GM18508 (cell line): ENCODE measurements around the gene STXBP5.
A peak's percentile ranks its signal among the peaks of the same experiment; 100 is the strongest.

ENCODE experiments used
- ATAC-seq: cut with Tn5 transposase; IDR thresholded peaks from one replicate; pipeline ENCODE4 v1.9.1; 2021; ENCODE audit warnings: moderate number of reproducible peaks; ENCODE audit not compliant: insufficient read depth, unreplicated experiment

The STXBP5 gene

DNA sequence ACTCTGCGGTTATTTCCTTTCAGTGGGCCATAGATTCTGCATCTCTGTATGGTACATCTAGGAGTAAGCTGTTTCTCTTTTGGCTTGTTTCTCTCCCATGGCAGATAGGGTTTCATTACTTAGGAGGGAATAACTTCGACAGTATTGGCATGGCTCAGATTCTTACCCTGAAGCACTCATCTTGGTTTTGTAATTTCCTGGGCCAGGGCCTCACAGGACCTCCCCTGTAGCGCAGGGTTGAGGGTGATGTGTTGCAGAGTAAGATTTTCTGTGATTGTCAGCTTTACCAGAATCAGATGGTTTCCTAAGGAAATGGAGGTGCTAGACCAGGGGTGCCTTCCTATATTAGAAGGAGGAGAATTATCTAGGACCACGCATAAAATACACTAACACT is 78.3 kb downstream of the STXBP5 start:
- ATAC-seq, result no peak

- no peak for ATAC-seq
These were observed 79.2 kb downstream of the STXBP5 start for GRCh38 chr6:147283460-147283859.

DNA sequence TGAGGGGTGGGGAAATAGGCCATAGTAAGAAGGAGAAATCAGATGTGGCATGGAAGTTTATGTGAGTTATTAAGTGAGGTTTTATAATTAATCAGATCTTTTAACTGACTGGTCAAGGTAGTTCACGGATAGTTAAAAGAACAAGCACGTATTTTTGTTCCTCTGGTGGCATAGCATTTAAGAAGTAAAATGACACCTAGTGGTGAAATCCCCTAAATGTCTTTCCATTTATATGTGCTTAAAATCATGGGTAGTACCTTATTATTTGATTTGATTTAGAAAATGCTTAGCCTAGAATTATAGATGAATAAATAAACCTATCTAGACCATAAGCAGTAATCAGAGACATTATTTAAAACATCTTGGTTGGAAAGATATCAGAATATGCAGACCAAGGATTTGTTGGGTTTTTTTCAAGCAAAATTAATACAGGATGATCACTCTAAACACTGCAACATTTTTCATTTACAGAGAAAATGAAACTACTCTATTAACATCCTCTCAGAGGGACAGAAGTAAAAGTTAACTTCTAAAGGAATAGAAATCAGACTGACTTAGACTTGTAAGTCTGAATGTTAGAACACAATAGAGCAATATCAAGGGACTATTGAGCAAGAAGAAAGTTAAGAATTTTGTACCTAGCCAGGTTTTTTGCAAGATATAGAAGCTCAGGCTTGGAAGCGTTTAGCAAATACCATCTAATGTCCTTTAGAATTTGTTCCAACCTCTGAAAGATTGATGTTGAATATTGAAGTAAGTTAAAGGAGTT is 81.1 kb downstream of the STXBP5 start:
- ATAC-seq, result no peak

DNA sequence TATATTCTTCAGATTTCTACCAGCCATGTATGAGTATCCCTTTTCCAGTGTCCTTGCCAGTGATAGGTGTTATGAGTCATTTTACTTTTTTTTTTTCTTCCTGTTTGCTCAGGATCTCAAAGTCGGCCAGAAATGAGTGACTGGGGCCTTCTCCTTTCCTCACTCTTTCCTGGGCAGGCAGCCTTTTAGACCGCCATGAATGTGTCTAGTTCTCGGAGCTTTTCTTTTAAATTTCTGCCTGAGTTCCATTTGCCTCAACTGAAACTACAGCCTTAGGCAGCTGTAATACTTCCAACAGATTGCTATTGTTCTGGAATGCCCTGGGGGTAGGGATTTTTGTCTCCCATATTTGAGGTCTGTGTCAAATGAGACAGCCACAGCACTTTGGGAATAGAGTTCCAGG is 83.7 kb downstream of the STXBP5 start:
- no peak for ATAC-seq

DNA sequence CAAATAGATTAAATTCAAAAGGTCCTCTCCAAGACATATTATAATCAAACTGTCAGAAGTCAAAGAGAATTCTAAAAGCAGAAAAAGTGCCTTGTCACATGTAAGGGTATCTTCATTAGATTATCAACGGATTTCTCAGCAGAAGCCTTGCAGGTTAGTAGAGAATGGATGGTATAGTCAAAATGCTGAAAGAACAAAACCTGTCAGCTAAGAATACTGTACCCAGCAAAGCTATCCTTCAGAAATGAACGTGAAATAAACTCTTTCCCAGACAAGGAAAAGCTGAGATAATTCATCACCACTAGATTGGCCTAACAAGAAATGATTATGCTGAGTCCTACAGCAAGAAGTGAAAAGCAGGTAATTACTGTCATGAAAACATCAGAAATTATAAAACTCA is 92.9 kb downstream of the STXBP5 start:
- ATAC-seq, result no peak

GRCh38 chr6:147297663-147298316 is 93.6 kb downstream of the STXBP5 start:
- no peak for ATAC-seq

DNA sequence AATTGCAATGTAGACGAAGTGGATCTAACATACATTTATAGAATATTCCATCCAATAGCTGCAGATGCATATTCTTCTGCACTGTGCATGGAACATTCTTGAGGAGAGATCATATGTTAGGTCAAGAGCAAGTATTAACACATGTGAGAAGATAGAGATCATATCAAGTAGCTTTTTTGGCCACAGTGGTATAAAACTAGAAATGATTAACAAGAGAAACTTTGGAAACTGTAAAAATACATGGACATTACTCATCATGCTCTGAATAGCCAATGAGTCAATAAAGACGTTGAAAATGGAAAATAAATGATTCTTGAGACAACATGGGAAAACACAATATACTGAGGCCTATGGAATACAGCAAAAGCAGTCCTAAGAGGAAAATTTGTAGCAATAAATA is 94.2 kb downstream of the STXBP5 start:
- no peak for ATAC-seq

- ATAC-seq, result no peak
These were observed 94.8 kb downstream of the STXBP5 start for GRCh38 chr6:147299035-147299434.

- ATAC-seq, result no peak
These were observed 96.9 kb downstream of the STXBP5 start for GRCh38 chr6:147301070-147301469.

- no peak for ATAC-seq
These were observed 99.8 kb downstream of the STXBP5 start for GRCh38 chr6:147304016-147304415.

DNA sequence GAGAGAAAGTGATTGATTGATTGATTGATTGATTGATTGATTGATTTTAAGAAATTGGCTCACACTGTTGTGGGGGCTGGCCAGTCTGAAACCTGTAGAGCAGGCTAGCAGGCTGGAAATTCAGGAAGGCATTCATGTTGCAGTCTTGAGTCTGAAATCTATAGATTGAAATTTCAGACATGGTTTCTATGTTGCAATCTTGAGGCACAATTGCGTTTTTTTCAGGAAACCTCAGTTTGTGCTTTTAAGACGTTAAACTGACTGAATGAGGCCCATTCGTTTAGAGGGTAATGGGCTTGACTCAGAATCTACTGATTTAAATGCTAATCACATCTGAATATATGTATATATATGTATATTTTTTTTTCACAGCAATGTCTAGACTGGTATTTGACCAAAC is 106.3 kb downstream of the STXBP5 start:
- no peak for ATAC-seq

DNA sequence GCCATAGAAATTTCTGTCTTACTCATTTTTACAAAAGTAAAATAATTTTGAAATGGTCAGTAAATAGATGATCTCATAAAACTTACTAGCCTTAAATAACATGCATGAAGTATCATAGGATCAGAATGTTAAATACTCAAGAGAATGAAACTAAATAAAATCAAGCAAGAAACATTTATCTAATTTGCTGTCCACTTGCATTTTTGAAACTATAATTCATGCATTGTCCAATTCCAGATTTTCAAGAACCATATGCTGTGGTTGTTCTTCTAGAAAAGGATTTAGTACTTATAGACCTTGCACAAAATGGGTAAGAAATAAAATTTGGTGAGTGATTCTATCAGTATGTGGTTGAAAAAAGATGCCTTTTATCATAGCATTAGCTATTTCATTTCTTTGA is 107.0 kb downstream of the STXBP5 start:
- no peak for ATAC-seq

DNA sequence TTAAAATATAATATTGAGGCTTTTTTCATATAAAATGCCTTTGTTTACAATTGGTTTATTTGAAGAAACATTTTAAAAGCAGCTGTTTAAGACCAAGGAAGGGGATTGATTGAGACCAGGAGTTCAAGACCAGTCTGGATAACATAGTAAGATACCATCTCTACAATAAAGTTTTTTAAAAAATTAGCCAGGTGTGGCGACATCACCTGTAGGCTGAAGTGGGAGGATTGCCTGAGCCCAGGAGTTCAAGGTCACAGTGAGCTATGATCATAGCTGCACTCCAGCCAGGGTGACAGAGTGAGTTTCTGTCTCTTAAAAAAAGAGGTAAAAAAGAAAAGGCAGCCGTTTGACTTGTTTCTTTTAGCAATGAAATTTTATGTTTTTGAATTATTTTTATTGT is 117.0 kb downstream of the STXBP5 start:
- ATAC-seq, result no peak

- peak; percentile 99 for ATAC-seq
These were observed 118.3 kb downstream of the STXBP5 start for GRCh38 chr6:147322299-147323162.

DNA sequence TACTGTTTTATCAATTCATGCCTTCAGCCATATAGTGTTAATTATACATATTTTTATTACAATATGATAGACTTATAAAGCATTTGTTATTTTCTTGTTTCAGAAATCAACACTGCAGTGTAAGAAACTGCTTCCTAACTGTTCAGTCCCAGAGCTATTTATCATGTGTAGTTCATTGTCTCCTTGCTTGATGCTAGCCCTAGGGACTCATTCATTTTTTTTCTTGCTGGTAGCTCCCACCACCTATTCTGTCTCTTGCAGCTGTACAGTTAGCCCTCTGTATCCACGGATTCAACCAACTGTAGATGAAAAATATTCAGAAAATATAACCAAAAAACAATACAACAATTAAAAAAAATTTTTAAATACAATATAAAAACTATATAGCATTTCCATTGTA is 121.3 kb downstream of the STXBP5 start:
- no peak for ATAC-seq

DNA sequence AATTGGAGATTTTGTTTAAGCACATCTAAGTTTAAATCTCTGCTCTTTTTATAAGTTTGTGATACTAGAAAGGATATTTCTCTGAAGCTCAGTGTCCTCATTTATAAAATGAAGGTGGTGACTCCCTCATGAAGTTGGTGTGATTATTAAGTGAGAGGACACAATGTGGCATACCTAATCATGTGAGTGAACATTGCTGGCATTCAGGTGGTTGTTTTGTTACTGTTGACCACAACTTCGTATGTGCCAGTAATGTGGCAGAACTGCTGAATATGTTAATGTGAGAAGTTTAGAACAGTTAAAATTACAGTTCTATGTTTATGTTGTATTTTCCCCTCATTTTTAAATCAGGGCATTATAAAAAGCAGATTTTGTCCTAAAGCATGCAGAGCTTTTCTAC is 127.2 kb downstream of the STXBP5 start:
- no peak for ATAC-seq

DNA sequence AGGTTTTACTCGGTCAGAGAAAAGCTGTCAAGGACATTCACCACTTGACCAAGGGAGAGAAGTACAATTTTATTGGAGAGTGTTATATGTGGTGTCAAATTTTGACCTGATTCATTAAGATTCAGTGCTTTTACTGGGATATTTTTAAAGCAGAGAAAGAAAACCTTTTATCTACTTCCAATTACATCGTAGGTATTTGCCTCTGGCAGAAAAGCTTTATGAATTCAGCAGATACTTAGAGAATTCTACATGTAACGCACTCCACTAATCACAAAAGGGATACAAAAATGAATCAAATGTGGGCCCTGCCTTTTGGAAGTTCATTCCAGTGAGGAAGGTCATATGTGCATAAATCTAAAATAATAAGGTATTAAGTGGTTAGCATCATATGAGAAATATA is 133.7 kb downstream of the STXBP5 start:
- no peak for ATAC-seq

- ATAC-seq, result no peak
These were observed 137.3 kb downstream of the STXBP5 start for GRCh38 chr6:147341486-147341885.

DNA sequence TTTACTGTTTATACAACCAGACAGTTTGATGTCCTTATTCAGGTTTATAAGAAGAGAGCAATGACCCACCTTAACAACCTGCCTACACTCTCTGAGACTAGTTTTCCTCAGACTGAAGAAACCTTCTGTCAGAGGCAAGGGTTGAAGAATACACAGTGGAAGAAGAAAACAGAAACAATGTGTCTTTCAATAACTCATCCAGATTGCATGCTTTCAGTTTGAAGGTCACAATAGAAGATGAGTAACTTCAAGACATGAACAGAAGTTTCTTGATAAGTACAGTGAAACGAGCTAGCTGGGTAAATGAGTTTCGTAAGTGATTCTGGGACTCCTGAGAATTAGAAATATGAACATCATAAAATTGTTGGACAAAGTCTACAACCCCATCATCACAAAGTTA is 141.7 kb downstream of the STXBP5 start:
- no peak for ATAC-seq

DNA sequence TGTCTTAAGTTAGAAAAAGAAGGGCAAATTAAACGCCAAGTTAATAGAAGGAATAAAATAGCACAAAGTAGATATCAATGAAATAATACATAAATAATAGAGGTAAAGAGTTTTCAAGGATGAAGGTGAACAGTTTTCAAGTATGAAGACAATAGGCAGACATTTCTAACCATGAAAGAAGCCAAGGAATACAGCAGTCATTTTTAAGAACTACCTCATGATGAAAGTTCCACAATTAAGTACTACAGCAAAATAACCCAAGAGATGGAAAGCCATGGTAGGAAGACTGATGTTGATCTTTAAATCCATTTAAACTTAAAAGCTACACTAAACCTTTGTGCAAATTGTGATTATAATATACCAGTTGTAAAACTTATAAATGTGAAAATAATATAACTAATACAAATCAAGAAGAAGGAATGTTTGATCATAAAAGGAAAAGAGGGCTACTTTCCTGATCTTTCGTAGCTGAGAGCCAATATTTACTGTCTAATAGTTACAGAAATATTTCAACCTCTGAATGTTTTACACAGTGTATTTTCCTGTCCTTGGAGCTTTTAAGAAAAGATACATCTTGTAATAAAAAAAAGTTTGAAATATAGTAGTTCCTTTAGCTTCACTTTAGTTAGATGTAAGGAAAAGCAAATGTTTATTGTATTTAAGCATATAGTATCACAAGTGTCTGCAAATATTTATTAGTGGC is 143.1 kb downstream of the STXBP5 start:
- no peak for ATAC-seq
